SK-N-SH treated with all-trans-retinoic acid at 6 μM for 48 hours (cell line): ENCODE results near the gene SMARCA4.

Experiments used
- CREB5 ChIP-seq: fragments of 250-450 bp; sonication (Bioruptor Pico); IDR thresholded peaks from 2 replicates; pipeline ENCODE4 v1.5.1; 2020; ENCODE audit warnings: low read depth, mild to moderate bottlenecking, moderate library complexity
- CSRNP3 ChIP-seq: fragments of 250-450 bp; sonication (Bioruptor Pico); IDR thresholded peaks from 2 replicates; pipeline ENCODE4 v1.5.1; 2021; ENCODE audit warnings: mild to moderate bottlenecking, moderate library complexity
- OSR1 ChIP-seq: fragments of 250-450 bp; sonication (Bioruptor Pico); IDR thresholded peaks from 2 replicates; pipeline ENCODE4 v1.8.0; 2022; ENCODE audit warnings: moderate library complexity, mild to moderate bottlenecking, inconsistent platforms
- RARB ChIP-seq: fragments of 250-450 bp; sonication (Bioruptor Pico); IDR thresholded peaks from 2 replicates; pipeline ENCODE4 v1.8.0; 2021; ENCODE audit warnings: mild to moderate bottlenecking, moderate library complexity
- SNAI2 ChIP-seq: fragments of 250-450 bp; sonication (Bioruptor Pico); IDR thresholded peaks from 2 replicates; pipeline ENCODE4 v1.5.0; 2020; ENCODE audit warnings: mild to moderate bottlenecking, moderate library complexity
- ZFP3 ChIP-seq: fragments of 250-450 bp; sonication (Bioruptor Pico); IDR thresholded peaks from 2 replicates; pipeline ENCODE4 v1.5.0; 2020; ENCODE audit warnings: mild to moderate bottlenecking, moderate library complexity
- ZNF565 ChIP-seq: fragments of 450-650 bp; formaldehyde crosslinking; conservative IDR thresholded peaks from 2 replicates; pipeline ENCODE4 v1.5.0; 2020; ENCODE audit warnings: low read depth, mild to moderate bottlenecking, moderate library complexity

- TF ChIP-seq ZFP3 (CRISPR knock-in tag) = no peak
- no peak for TF ChIP-seq ZNF565 (CRISPR knock-in tag)
- TF ChIP-seq SNAI2 (CRISPR knock-in tag) = no peak
- TF ChIP-seq RARB = no peak
- no peak for TF ChIP-seq CSRNP3 (CRISPR knock-in tag)
- no peak for TF ChIP-seq CREB5 (CRISPR knock-in tag)
- TF ChIP-seq OSR1 (CRISPR knock-in tag) = no peak
These were observed 67.3 kb downstream of the SMARCA4 start for GRCh38 chr19:11028146-11028545.
